Panc1 (cell line): ENCODE results near the gene MS4A10. TPM values are rescaled to one million over a fixed set of nuclear protein-coding genes. Genes with fewer than 3 reads are reported as not detected.

Experiments
- ATAC-seq: fragments of 200-7000 bp; cut with Tn5 transposase; 2 replicates; pipeline ENCODE4 v1.9.1; 2020; ENCODE audit warnings: mild to moderate bottlenecking, moderate library complexity
- BruUV-seq: library from RNA; stranded (reverse); fragments of 400-500 nt; replicated peaks from 2 replicates; lab custom pipeline; 2021; lab: Mats Ljungman, UMichigan
- CTCF ChIA-PET: fragments of 300-600 bp; sonication (Branson Sonifier 250); formaldehyde crosslinking; loops from one replicate; lab custom pipeline; 2022; ENCODE audit warnings: antibody characterized with exemption; lab: Charles Lee
- POLR2A ChIA-PET: fragments of 300-600 bp; sonication (Branson Sonifier 250); formaldehyde crosslinking; loops from one replicate; lab custom pipeline; 2022; ENCODE audit warnings: antibody characterized with exemption; lab: Charles Lee
- DNase-seq: peaks from one replicate; pipeline ENCODE4 v3.0.0-alpha.2; 2010; ENCODE audit warnings: low read depth, low spot score
- H3K27ac ChIP-seq: 2 replicates; pipeline ENCODE4 v1.5.1; 2011; ENCODE audit warnings: mild to moderate bottlenecking, low read length, inconsistent platforms
- H3K27me3 ChIP-seq: fragments of 200-500 bp; sonication (Bioruptor generic); 2 replicates; pipeline ENCODE4 v1.6.0; 2014; ENCODE audit warnings: low read length, inconsistent platforms; ENCODE audit not compliant: control insufficient read depth, insufficient read depth
- H3K36me3 ChIP-seq: fragments of 200-500 bp; sonication (Bioruptor generic); 2 replicates; pipeline ENCODE4 v1.5.1; 2014; ENCODE audit warnings: inconsistent platforms, mild to moderate bottlenecking, low read length, moderate library complexity; ENCODE audit not compliant: control insufficient read depth, insufficient read depth
- H3K4me1 ChIP-seq: 2 replicates; pipeline ENCODE4 v1.5.1; 2011; ENCODE audit warnings: inconsistent platforms, mild to moderate bottlenecking, low read length, moderate library complexity; ENCODE audit not compliant: control insufficient read depth, insufficient read depth
- H3K4me3 ChIP-seq, 2 experiments: 2 replicates each; pipeline ENCODE4 v1.5.1; 2011 to 2012; ENCODE audit warnings: low read depth in 2 of 2, low read length in 2 of 2, mild to moderate bottlenecking in 2 of 2, inconsistent platforms in 1 of 2, moderate library complexity in 1 of 2
- H3K9me3 ChIP-seq: fragments of 200-500 bp; sonication (Bioruptor generic); 2 replicates; pipeline ENCODE4 v1.5.1; 2014; ENCODE audit warnings: low read depth, mild to moderate bottlenecking, inconsistent platforms, low read length, moderate library complexity; ENCODE audit not compliant: control insufficient read depth, insufficient read depth
- CTCF ChIP-seq: fragments of 450-650 bp; IDR thresholded peaks from 2 replicates; pipeline ENCODE4 v1.5.1; 2017; ENCODE audit warnings: mild to moderate bottlenecking
- POLR2AphosphoS5 ChIP-seq: IDR thresholded peaks from 2 replicates; pipeline ENCODE4 v1.6.1; 2012; ENCODE audit warnings: mild to moderate bottlenecking, low read depth, low read length, moderate library complexity
- SIN3A ChIP-seq: IDR thresholded peaks from 2 replicates; pipeline ENCODE4 v1.6.1; 2012; ENCODE audit warnings: low read depth, mild to moderate bottlenecking, low read length, moderate library complexity, borderline replicate concordance; ENCODE audit not compliant: insufficient read depth
- TCF7L2 ChIP-seq: IDR thresholded peaks from 2 replicates; pipeline ENCODE4 v1.6.1; 2011; ENCODE audit warnings: mild to moderate bottlenecking, low read depth, low read length, inconsistent platforms
- in situ Hi-C: cut with HindIII; loops from 2 replicates; pipeline ENCODE4 v1.10.0; 2016; ENCODE audit warnings: low sequenced_read_pairs, low pct_unique_long_range_greater_than_20kb
- intact Hi-C: fragments of 100-400 bp; cut with micrococcal nuclease; formaldehyde crosslinking; loops from one replicate; pipeline ENCODE4 v1.10.0; 2022; ENCODE audit not compliant: unreplicated experiment
- total RNA-seq: library from RNA; stranded (reverse); gene quantifications from one replicate; pipeline ENCODE4 v1.2.1, GENCODE V29; 2021; ENCODE audit not compliant: unreplicated experiment
- TF ChIP-seq, protein P1 (sequence below), 2 experiments: IDR thresholded peaks; 2 replicates each; pipeline ENCODE4 v1.6.1; 2011 to 2012; ENCODE audit warnings: low read depth in 2 of 2, control low read depth in 1 of 2, low read length in 1 of 2, mild to moderate bottlenecking in 1 of 2, moderate library complexity in 1 of 2; ENCODE audit not compliant: insufficient read depth in 1 of 2

Gene MS4A10
- total RNA-seq, 1 experiment from 2014 or later = not detected

- POLR2A ChIA-PET = no interaction called here
- intact Hi-C loops = no loop called here
- DNase-seq (no peak), ATAC-seq (no peak)
- BruUV-seq = no TSS peak
- Histone ChIP-seq H3K27ac (no peak overlapping the region), H3K9me3 (no peaks in the 10 kb centered on the region), H3K4me3 (no peak overlapping the region; a peak in 1 of 4 replicates), H3K4me1 (peaks cover 25% of the 10 kb centered on the region), H3K36me3 (peaks cover 4% of the 10 kb centered on the region), H3K27me3 (no peaks in the 10 kb centered on the region)
- CTCF ChIA-PET = no interaction called here
- TF ChIP-seq, protein P1, sequence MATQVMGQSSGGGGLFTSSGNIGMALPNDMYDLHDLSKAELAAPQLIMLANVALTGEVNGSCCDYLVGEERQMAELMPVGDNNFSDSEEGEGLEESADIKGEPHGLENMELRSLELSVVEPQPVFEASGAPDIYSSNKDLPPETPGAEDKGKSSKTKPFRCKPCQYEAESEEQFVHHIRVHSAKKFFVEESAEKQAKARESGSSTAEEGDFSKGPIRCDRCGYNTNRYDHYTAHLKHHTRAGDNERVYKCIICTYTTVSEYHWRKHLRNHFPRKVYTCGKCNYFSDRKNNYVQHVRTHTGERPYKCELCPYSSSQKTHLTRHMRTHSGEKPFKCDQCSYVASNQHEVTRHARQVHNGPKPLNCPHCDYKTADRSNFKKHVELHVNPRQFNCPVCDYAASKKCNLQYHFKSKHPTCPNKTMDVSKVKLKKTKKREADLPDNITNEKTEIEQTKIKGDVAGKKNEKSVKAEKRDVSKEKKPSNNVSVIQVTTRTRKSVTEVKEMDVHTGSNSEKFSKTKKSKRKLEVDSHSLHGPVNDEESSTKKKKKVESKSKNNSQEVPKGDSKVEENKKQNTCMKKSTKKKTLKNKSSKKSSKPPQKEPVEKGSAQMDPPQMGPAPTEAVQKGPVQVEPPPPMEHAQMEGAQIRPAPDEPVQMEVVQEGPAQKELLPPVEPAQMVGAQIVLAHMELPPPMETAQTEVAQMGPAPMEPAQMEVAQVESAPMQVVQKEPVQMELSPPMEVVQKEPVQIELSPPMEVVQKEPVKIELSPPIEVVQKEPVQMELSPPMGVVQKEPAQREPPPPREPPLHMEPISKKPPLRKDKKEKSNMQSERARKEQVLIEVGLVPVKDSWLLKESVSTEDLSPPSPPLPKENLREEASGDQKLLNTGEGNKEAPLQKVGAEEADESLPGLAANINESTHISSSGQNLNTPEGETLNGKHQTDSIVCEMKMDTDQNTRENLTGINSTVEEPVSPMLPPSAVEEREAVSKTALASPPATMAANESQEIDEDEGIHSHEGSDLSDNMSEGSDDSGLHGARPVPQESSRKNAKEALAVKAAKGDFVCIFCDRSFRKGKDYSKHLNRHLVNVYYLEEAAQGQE (IDR thresholded peaks at IDR 0.05; ENCODE audit: insufficient read depth in 1 of 2, low read depth in 2 of 2, low read length in 1 of 2) = no peak
- TF ChIP-seq CTCF (no peak), POLR2AphosphoS5 (no peak), SIN3A (no peak), TCF7L2 (no peak)
- in situ Hi-C loops = no loop called here
Observed at GRCh38 chr11:60845338-60845737, 60.2 kb downstream of the MS4A10 start.

DNA sequence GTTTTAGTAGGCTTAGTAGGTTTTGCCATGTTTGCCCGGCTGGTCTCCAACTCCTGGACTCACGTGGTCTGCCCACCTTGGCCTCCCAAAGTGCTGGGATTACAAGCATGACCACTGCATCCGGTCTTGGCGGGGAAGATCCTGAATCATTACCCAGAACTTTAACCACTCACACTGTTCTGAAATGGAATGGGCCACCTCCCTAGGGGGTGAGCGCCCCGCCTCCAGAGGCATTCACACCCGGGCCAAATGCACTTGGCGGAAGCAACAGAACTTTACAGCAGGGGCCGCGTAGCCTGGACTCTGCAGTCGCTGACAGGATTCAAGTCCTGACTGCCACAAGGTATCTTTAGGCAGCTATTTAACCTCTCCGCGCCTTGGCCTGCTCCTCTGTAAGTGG lies 62.1 kb downstream of the MS4A10 start:
- ChIA-PET CTCF (interaction anchor here (1.4 kb wide), 1 partner anchor 52 kb away, joined by 3 read pairs; no protein-coding TSS in a partner anchor), POLR2A (no interaction called here)
- intact Hi-C loops = no loop called here
- H3K4me1 ChIP-seq = peaks cover 20% of the 10 kb centered on the region
- H3K4me3 ChIP-seq = no peak overlapping the region
- BruUV-seq = no TSS peak
- peaks cover 4% of the 10 kb centered on the region for H3K36me3 ChIP-seq
- no peak for TF ChIP-seq CTCF
- no peak for TF ChIP-seq POLR2AphosphoS5
- no peak for TF ChIP-seq SIN3A
- TF ChIP-seq, protein P1 (IDR thresholded peaks at IDR 0.05; ENCODE audit: insufficient read depth in 1 of 2, low read depth in 2 of 2, low read length in 1 of 2) = no peak
- TF ChIP-seq TCF7L2 = no peak
- in situ Hi-C loops = no loop called here
- no peak for ATAC-seq
- H3K27ac ChIP-seq = no peak overlapping the region
- DNase-seq = no peak
- H3K27me3 ChIP-seq = no peaks in the 10 kb centered on the region
- H3K9me3 ChIP-seq = no peaks in the 10 kb centered on the region
